HG02759 (cell line): ENCODE measurements around the gene TIGD6.
"Not testable (repeated sequence)": the region's sequence is repeated elsewhere in the genome, so short reads cannot be mapped to it uniquely, and the experiment has no call there.

Experiments used
- ATAC-seq: cut with Tn5 transposase; IDR thresholded peaks from one replicate; pipeline ENCODE4 v1.9.1; 2021; ENCODE audit warnings: mild to moderate bottlenecking, moderate library complexity; ENCODE audit not compliant: unreplicated experiment

TIGD6 gene

DNA sequence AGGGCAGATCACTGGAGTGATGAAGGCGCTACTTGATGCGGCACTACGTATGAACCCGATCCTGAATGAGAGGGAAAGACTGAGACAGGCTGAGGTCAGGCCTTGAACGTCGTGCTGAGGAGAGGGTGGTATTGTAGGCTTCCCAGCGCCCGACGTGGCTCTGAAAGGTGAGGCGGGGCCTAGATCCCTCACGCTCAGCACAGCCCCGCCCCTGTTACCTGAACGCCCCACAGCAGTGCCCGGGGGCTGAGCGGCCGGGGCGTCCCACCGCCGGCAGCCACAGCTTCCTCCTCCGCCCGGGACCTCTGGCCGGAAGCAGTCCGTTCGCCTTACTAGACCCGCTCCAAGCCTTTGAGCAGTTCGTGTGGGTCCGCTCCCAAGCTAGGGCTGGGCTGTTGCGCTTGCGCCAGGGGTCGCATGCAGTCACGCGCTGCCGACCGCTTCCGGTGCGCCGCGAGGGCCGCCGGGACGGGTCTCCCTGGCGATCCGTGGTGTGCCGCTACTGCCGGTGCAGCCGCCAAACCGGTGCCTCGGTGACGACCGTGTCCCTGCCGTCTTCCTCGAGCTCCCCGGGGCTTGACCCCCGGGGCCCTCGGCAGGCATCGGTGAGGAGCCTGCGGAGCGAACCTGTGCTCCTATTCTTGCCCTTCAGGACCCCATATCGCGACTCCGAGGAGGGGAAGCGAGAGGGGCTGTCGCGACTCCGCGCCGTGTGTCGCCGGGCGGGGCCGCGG is at the start of gene TIGD6, which contains the start of gene HMGXB3:
TSS of gene TIGD6 (minus strand) at position 399 of the 734 bp plus-strand sequence. CDS start 4,306 bp downstream, outside the sequence.
TSS of gene HMGXB3 (plus strand) at position 484 of the 734 bp plus-strand sequence. CDS start 4,114 bp downstream, outside the sequence.
- ATAC-seq = peak; percentile 89

DNA sequence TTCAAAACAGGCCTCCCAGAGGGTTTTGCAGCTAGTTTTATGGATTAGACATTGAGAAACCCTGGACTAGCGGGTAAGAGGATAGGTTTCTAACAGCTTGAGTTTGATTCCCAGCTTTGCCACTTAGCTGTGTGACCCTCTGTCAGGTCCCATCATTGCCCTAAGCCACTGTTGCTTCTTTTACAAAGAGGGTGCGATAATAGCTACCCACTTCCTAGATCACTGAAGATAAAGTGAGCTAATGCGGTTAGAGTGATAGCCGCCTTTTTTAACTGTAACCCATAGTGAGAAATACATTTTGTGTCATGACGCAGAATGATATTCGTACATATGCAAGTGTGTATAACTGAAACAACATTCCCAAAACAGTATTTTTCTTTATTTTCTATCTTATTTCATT is 45.6 kb upstream of the TIGD6 start:
- ATAC-seq = no peak

DNA sequence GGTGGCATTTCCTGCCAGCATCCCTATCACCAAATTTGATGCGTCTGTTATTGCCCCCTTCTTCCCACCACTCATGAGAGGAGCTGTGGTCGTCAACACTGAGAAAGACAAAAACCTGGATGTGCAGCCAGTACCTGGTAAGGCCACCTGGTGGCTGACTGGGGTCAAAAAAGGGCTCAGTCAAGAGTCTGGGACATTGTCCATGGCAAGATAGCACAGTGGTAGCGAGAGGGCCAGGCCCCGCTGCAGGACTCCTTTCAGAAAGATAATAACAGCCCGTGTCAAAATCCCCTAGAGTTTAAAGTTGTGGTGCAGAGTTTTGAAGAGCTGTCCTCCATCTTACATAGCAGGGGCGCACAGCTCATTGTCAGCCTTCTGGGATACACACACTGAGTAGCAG is 45.1 kb upstream of the TIGD6 start:
- no peak for ATAC-seq

DNA sequence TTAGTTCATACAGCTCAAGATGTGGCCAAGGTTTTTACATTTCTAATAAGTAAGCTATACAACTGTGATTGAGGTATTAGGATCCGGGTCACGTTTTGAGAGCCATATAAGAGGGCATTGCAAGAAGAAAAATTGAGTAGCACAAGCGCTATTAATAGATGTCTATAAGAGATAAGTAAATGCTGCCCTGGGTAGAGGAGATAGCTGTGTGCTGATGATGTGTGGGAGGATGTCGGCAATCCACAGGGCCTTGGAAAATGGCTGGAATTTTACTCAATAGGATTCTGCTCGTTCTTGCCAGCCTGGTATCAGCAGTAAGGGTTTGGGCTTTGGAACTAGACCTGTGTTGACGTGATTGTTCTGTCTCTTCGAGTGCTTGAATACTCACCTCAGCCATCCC is 44.3 kb upstream of the TIGD6 start:
- no peak for ATAC-seq

DNA sequence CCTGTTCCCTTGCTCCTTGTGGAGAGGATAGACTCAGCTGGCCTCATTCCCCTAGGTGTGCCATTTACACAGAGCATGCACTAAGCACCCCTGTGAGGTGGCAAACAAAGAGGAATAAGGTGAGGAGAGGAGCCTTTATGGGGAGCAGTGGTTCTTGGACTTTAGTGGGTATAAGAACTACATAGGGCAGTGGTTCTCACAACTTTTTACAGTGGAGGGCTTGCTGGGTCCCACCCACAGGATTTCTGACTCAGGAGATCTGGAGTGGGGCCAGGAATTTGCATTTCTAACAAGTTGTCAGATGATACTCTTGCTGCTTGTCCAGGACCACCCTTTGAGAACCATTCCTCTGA is 43.9 kb upstream of the TIGD6 start:
- ATAC-seq = no peak

DNA sequence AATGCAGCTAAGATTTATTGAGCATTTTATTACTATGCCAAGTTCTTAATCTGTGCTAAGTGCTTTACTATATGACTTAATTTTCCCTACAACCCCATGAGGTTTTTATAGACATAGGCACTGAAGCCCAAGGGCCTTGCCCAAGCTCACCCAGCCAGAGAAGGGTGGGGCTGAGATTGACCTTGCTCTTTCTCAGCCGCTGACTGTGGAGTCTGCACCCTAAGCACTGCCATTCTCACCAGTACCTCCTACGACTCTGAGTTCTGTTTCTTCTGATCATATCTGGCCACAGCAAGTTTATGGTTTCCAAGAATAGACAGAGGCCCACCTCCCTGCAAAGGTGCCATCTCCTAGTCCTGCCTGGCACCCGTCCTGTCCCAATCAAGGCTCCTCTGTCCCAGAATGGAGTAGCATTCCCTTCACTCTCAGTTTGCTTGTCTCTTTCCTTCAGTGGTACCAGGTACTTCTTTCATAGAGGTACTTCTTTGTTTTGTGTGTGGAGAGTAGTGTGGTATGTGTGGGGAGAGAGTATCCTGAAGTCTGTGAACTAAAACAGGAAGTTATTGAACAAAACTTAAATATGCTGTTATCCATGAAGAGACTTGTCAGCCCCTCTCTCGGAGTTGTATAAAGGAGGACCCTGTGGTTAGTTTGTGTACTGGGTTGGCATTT is 43.3 kb upstream of the TIGD6 start:
- no peak for ATAC-seq

DNA sequence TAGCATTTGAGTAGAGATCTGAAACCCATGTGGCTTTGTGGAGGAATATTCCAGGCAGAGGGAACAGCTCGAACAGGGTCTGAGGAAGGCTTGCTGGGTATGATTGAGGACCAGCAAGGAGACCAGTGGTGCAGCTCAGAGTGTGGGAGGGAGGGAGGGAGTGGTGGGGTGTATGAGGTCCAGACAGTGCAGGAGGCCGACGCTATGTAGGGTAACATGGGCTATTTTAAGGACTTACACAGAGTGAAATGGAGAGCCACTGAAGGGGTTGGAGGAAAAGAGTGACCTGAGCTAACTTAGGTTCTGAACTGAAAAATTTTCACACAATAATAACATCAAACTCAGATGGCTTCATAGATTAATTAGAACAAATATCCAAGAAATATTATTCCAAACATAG is 42.0 kb upstream of the TIGD6 start:
- no peak for ATAC-seq

DNA sequence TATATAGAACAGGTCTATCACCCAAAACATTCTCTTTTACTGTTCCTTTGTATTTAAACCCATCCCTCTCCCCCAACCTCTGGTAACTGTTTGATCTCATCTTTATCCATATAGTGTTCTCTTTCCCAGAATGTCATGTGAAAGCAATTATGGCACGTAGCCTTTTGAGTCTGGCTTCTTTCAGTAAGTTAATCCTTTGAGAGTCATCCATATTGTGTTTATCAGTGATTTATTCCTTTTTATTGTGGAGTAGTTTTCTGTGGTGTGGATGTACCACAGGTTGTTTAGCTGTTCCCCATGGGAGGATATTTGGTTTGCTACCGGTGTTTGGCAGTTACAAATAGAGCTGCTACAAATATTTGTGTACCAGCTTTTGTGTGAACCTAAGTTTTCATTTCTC is 38.1 kb upstream of the TIGD6 start:
- ATAC-seq = no peak

DNA sequence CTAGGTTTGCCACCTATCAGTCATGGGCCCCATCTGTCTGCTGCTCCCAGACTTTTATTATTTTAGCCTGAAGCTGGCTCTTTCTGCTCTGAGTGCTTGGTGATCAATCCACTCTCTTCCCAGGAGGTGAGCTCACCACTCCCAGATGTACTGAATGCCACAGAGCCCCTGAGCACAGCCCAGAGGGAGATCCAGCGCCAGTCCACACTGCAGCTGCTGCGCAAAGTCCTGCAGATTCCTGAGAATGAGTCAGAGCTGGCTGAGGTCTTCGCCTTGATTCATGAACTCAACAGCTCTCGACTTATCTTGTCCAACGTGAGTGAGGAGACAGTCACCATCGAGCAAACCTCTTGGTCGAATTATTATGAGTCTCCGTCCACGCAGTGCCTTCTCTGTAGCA is 36.1 kb upstream of the TIGD6 start:
- no peak for ATAC-seq

DNA sequence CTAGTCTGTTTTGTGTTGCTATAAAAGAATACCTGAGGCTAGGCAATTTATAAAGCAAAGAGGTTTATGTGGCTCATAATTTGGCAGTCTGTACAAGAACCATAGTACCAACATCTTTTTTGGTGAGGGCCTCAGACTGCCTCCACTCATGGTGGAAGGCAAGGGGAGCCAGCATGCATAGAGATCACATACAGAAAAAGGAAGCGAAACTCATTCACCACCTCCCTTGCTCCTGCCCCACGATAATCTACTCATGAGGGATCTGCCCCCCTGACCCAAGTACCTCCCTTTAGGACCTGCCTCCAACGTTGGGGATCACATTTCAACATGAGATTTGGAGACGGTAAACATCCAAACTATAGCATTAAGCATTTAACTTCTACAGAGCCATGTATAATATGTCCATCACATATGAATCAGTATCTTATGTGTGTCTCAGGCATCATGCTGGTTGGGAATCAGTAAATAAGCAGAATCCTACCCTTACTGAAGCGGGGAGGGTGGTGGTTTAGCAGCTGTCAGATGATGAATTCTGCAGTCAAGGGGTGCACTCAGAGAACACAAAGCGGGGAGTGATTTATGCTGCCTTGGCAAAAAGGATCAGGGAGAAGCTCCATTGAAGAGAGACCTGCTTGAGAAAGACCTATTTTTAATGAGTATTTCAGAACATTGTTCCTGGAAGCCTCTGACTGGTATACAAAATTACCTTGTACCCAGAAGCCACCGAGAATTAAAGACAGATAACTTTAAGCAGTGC is 34.9 kb upstream of the TIGD6 start:
- ATAC-seq = peak; percentile 97

DNA sequence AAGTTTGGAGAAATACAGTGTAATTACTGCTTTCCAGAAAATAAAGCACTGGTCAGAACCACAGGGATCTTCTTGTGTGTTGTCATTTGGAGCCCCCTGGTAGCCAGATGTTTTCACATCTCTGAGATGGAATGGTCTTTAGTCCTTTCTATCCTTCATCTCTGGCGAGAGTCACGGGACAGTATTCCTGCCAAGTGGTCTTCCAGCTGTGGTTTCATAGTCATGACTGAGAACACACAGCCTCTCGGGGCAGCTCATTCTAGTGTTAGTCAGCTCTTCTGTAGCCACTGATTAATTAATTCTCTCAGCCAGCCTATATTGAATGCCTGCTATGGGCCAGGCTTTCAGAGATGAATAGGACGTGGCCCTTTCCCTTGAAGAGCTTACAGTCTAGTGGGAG is 34.2 kb upstream of the TIGD6 start:
- no peak for ATAC-seq

DNA sequence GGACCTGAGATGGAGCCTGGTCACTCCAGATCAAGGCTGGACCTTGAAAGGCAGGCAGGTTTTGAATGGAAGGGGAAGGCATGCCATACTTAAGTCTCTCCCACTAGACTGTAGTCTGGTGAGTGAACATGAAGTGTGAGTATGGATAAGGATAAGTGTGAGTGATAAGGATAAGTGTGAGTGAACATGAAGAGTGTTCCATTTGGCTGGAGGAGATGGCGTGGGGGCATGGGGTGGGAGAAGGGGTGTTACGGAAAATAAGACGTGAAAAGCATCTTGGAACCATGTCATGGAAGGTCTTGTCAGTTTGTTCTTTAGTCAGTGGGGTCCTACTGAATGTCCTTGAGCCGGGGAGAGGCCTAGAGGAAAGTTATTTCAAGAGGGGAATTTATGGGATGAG is 32.9 kb upstream of the TIGD6 start:
- ATAC-seq = no peak

DNA sequence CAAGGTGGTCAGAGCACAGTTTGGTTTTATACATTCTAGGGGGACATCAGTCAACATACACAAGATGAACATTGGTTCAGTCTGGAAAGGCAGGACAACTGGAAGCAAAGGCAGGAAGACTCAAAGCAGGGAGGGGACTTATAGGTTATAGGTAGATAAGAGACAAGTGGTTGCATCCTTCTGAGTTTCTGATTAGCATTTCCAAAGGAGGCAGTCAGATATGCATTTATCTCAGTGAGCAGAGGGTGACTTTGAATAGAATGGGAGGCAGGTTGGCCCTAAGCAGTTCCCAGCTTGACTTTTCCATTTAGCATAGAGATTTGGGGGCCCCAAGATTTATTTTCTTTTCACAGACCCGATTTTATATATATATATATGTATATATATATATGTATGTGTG is 27.6 kb upstream of the TIGD6 start:
- not testable (repeated sequence) for ATAC-seq

DNA sequence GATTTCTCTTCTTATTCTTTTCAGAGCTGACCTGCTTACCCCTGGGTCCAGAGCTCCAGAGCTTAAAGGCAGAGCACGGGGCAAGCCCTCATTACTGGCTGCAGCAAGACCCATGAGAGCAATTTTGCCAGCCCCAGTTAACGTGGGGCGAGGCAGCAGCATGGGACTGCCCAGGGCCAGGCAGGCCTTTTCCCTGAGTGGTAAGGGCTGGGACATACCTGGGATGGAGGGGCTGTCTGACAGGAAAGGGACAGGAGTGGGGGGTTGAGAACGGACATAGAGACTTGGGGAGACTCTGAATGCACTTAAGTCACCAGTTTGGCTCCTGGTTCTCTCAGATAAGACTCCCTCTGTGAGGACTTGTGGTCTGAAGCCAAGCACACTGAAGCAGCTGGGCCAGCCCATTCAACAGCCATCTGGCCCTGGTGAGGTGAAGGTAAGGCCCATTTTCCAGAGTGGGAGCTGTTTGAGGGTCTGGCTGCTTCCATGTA is 26.3 kb upstream of the TIGD6 start:
- ATAC-seq = no peak

DNA sequence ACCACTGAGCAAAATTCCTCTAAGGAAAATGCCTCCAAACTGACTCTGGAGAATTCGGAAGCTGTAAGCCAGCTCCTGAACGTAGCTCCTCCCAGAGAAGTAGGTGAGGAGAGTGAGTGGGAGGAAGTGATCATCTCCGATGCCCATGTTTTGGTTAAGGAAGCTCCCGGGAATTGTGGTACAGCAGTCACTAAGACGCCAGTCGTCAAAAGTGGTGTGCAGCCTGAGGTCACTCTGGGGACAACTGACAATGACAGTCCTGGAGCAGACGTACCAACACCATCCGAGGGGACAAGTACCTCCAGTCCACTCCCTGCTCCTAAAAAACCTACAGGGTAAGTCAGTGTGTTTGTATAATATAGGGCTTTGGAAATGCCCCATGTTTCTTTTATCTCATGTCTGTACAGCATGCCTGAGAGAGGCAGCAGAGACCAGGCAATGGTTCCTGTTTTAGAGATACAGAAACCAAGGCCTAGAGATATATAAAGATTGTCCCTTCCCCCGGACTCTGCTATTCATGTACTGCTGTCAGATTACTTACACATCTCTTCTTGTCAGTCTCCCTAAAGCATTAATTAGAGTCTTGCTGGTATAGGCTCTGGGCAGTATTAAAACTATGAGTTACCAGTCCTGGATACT is 24.0 kb upstream of the TIGD6 start:
- no peak for ATAC-seq

DNA sequence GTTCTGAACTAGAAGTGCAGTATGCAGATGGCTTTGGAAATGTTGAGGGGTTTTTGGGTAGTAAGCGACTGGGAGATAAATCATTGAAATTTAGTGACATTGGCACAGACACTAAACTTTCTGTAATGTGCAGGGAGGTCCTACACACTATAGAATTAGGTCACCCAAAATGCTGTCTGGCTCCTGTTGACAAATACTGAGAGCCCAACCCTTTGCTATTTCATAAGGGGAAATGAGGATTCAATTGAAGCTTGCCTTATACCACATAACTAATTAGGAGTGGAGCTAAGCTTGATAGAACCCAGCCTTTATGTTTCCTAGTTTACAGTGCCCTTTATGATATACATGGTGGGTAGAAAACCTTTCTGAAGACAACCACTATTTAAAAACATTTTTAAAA is 22.7 kb upstream of the TIGD6 start:
- no peak for ATAC-seq

DNA sequence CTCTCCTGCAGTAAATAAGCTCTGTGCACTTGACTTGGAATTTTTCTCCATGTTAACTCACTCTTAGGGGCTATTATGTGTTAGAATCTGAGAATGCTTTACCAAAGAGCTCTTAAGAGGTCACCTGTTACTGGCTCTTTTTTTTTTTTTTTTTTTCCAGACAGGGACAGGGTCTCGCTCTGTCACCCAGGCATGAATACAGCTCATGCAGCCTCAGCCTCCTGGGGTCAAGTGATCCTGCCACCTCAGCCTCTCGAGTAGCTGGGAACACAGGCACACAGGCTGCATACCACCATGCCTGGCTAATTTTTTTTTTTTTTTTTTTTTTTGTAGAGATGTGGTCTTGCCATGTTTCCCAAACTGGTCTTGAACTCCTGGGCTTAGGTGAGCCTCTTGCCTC is 22.2 kb upstream of the TIGD6 start:
- ATAC-seq = no peak

DNA sequence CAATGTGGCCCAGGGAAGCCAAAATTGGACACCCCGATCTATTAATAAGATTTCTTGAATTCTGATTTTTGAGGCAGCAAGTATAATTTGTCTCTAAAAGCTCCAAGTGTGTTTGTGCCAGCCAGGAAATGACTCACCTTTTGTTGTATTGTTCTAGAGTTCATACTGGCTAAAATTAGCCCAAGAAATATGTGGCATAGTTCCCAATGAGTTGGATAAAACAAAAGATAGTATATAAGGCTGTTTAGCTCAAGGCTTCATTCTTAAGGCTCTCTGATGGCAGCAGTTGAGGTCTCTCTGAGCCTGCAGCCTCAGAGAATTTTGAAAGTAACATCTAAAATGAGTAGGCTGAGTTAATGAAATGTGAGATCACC is 21.7 kb upstream of the TIGD6 start:
- ATAC-seq = no peak

DNA sequence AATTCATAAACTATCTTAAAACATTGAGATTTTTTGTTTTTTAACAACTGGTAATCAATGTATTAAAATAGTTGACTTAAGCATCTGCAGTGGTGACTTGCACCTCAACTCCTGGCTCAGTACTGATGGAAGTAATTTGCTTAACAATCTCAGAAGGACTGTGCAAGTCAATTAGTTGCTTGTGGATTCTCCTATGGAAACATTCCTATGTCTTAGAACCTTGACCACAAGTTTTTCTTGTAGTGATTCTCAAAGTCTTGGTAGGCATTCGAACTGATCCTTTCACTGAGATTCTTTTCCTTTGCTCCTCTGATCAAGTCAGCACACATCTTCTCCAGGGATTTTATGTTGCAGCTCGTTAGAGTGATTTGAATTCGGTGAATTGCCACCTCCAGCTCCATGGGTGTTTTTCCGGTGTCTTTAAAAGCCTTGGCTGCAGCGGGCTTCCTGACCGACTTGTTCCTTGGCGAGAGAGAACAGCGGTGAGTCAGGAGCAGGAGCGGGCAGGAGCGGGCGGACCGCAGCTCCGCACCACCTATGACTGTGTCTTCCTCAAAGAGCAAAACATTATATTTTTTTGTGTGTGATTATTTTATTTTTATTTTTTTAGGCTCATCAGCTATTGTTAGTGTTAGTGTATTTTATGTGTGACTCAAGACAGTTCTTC is 21.2 kb upstream of the TIGD6 start:
- ATAC-seq = no peak

DNA sequence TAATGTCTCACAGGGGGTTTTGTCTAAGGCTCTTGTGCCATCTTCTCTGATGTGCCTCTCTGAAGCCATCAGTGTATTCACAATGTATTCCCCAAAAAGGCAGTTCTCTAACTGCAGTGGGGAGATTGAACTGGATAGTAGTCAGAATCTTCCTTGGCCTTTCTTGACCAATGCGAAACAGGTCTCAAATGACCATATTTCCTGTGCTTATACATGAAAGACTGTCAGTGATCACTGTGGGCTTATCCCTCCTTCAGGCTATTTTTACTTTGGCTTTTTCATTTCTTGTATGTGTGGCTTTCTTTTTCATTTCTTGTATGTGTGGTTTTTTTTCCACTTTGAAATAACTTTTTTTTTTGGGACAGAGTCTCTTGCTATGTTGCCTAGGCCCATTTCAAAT is 19.8 kb upstream of the TIGD6 start:
- ATAC-seq = no peak
